NCI-H524 treated with DMSO at 0.1 percent for 48 hours (cell line): Measurements from ENCODE around the gene BOC.

Source experiments
- DNase-seq: peaks from one replicate; lab custom pipeline; 2025; lab: John Stamatoyannopoulos, UW

BOC gene

GRCh38 chr3:113251817-113252216, 40.5 kb downstream of the BOC start:
- no peak for DNase-seq

GRCh38 chr3:113252553-113252952, 41.2 kb downstream of the BOC start:
- DNase-seq, result no peak

- DNase-seq, result no peak
These were observed 42.3 kb downstream of the BOC start for GRCh38 chr3:113253702-113254101.

GRCh38 chr3:113254171-113254947, 43.0 kb downstream of the BOC start:
- no peak for DNase-seq

GRCh38 chr3:113255100-113255853, 43.9 kb downstream of the BOC start:
- no peak for DNase-seq

GRCh38 chr3:113255854-113256615, 44.7 kb downstream of the BOC start:
- no peak for DNase-seq

- DNase-seq, result no peak
These were observed 47.0 kb downstream of the BOC start for GRCh38 chr3:113258361-113258760.

GRCh38 chr3:113259196-113259595, 47.8 kb downstream of the BOC start:
- no peak for DNase-seq

- no peak for DNase-seq
These were observed 49.8 kb downstream of the BOC start for GRCh38 chr3:113261063-113261625.

- no peak for DNase-seq
These were observed 50.4 kb downstream of the BOC start for GRCh38 chr3:113261626-113262303.

- DNase-seq, result no peak
These were observed 50.9 kb downstream of the BOC start for GRCh38 chr3:113262304-113262665.

- no peak for DNase-seq
These were observed 51.7 kb downstream of the BOC start for GRCh38 chr3:113263020-113263419.

GRCh38 chr3:113263778-113264177, 52.4 kb downstream of the BOC start:
- no peak for DNase-seq

GRCh38 chr3:113264283-113265131, 53.1 kb downstream of the BOC start:
- peak; percentile 98 for DNase-seq

GRCh38 chr3:113265231-113265630, 53.9 kb downstream of the BOC start:
- no peak for DNase-seq

GRCh38 chr3:113266738-113267137, 55.4 kb downstream of the BOC start:
- DNase-seq, result no peak

GRCh38 chr3:113268311-113268710, 57.0 kb downstream of the BOC start:
- DNase-seq, result peak; percentile 61

- no peak for DNase-seq
These were observed 57.6 kb downstream of the BOC start for GRCh38 chr3:113268942-113269341.

GRCh38 chr3:113269661-113270060, 58.3 kb downstream of the BOC start:
- DNase-seq, result peak; percentile 67

- DNase-seq, result no peak
These were observed 58.7 kb downstream of the BOC start for GRCh38 chr3:113270068-113270467.

GRCh38 chr3:113270786-113271185, 59.4 kb downstream of the BOC start:
- DNase-seq, result no peak
